PFSK-1 (cell line): Measurements from ENCODE around the gene RPEL1.

Experiments
- POLR2AphosphoS5 ChIP-seq: IDR thresholded peaks from 2 replicates; pipeline ENCODE4 v1.6.1; 2012; ENCODE audit warnings: low read depth, mild to moderate bottlenecking, control low read depth, low read length, moderate library complexity
- SIN3A ChIP-seq: IDR thresholded peaks from 2 replicates; pipeline ENCODE4 v1.6.1; 2012; ENCODE audit warnings: mild to moderate bottlenecking, low read length, moderate library complexity, borderline replicate concordance; ENCODE audit not compliant: insufficient read depth
- TAF1 ChIP-seq: IDR thresholded peaks from 2 replicates; pipeline ENCODE4 v1.6.1; 2012; ENCODE audit warnings: low read length, control low read depth, borderline replicate concordance; ENCODE audit not compliant: insufficient read depth

- TF ChIP-seq POLR2AphosphoS5 (no peak), TAF1 (no peak), SIN3A (no peak)
Measured at GRCh38 chr10:103232131-103232673, 13.5 kb upstream of the RPEL1 start.
